H9 (cell line): ENCODE measurements around the gene TRABD. TPM values are rescaled to one million over a fixed set of nuclear protein-coding genes. Genes with fewer than 3 reads are reported as not detected.

Experiments used
- DNase-seq: peaks from one replicate; pipeline ENCODE4 v3.0.0-alpha.2; 2017
- H2AFZ ChIP-seq: one replicate; pipeline ENCODE4 v1.6.1; 2013; ENCODE audit warnings: mild to moderate bottlenecking, low read length, control low read depth, moderate library complexity
- H2AK5ac ChIP-seq: 2 replicates; pipeline ENCODE4 v1.6.1; 2013; ENCODE audit warnings: low read length, control low read depth, mixed read lengths; ENCODE audit not compliant: insufficient read length
- H2BK120ac ChIP-seq: one replicate; pipeline ENCODE4 v1.6.1; 2013; ENCODE audit warnings: low read depth, mild to moderate bottlenecking, low read length, control low read depth, inconsistent platforms; ENCODE audit not compliant: poor library complexity, severe bottlenecking
- H2BK12ac ChIP-seq: 2 replicates; pipeline ENCODE4 v1.6.1; 2013; ENCODE audit warnings: low read length, control low read depth, mixed read lengths, low read depth; ENCODE audit not compliant: insufficient read length
- H2BK15ac ChIP-seq: 2 replicates; pipeline ENCODE4 v1.6.1; 2013; ENCODE audit warnings: low read depth, low read length, control low read depth
- H2BK20ac ChIP-seq: one replicate; pipeline ENCODE4 v1.6.1; 2013; ENCODE audit warnings: low read depth, mild to moderate bottlenecking, low read length, control low read depth, inconsistent platforms; ENCODE audit not compliant: poor library complexity, severe bottlenecking
- H2BK5ac ChIP-seq: 2 replicates; pipeline ENCODE4 v1.6.1; 2013; ENCODE audit warnings: low read length, control low read depth, mixed read lengths; ENCODE audit not compliant: insufficient read length
- H3K14ac ChIP-seq: 2 replicates; pipeline ENCODE4 v1.6.1; 2013; ENCODE audit warnings: low read length, control low read depth; ENCODE audit not compliant: insufficient read depth
- H3K18ac ChIP-seq: 2 replicates; pipeline ENCODE4 v1.6.1; 2013; ENCODE audit warnings: low read depth, mild to moderate bottlenecking, mixed read lengths, low read length, control low read depth; ENCODE audit not compliant: insufficient read length
- H3K23ac ChIP-seq: 2 replicates; pipeline ENCODE4 v1.6.1; 2013; ENCODE audit warnings: low read length, control low read depth, mixed read lengths, low read depth; ENCODE audit not compliant: insufficient read length
- H3K23me2 ChIP-seq: 2 replicates; pipeline ENCODE4 v1.6.1; 2013; ENCODE audit warnings: low read depth, mild to moderate bottlenecking, mixed read lengths, low read length, control low read depth; ENCODE audit not compliant: insufficient read length, poor library complexity, severe bottlenecking
- H3K27ac ChIP-seq: 2 replicates; pipeline ENCODE4 v1.5.1; 2013; ENCODE audit warnings: low read length, control low read depth, mixed read lengths, low read depth; ENCODE audit not compliant: insufficient read length
- H3K27me3 ChIP-seq: 2 replicates; pipeline ENCODE4 v1.6.1; 2013; ENCODE audit warnings: low read length, control low read depth, inconsistent platforms; ENCODE audit not compliant: insufficient read depth
- H3K4ac ChIP-seq: 2 replicates; pipeline ENCODE4 v1.6.1; 2013; ENCODE audit warnings: low read depth, mild to moderate bottlenecking, control low read depth, inconsistent platforms, low read length, moderate library complexity
- H3K4me1 ChIP-seq: 2 replicates; pipeline ENCODE4 v1.6.1; 2013; ENCODE audit warnings: low read length, control low read depth, inconsistent platforms; ENCODE audit not compliant: insufficient read depth
- H3K4me2 ChIP-seq: 2 replicates; pipeline ENCODE4 v1.6.1; 2013; ENCODE audit warnings: low read length, control low read depth, mixed read lengths; ENCODE audit not compliant: insufficient read length, insufficient read depth
- H3K56ac ChIP-seq: 2 replicates; pipeline ENCODE4 v1.6.1; 2013; ENCODE audit warnings: low read depth, mild to moderate bottlenecking, mixed read lengths, low read length, control low read depth; ENCODE audit not compliant: insufficient read length
- H3K79me1 ChIP-seq: 2 replicates; pipeline ENCODE4 v1.6.1; 2013; ENCODE audit warnings: low read depth, mild to moderate bottlenecking, moderate library complexity, low read length, control low read depth, inconsistent platforms; ENCODE audit not compliant: insufficient read depth, poor library complexity, severe bottlenecking
- H3K79me2 ChIP-seq: 2 replicates; pipeline ENCODE4 v1.6.1; 2013; ENCODE audit warnings: low read length, control low read depth, inconsistent platforms; ENCODE audit not compliant: insufficient read depth
- H3K9ac ChIP-seq: 2 replicates; pipeline ENCODE4 v1.6.1; 2013; ENCODE audit warnings: low read length, control low read depth, mixed read lengths; ENCODE audit not compliant: insufficient read length; ENCODE audit errors: extremely low read depth
- H3K9me3 ChIP-seq: one replicate; pipeline ENCODE4 v1.6.1; 2013; ENCODE audit warnings: low read depth, low read length, inconsistent platforms; ENCODE audit not compliant: control insufficient read depth
- H3T11ph ChIP-seq: one replicate; pipeline ENCODE4 v1.6.1; 2013; ENCODE audit warnings: mild to moderate bottlenecking, low read length, control low read depth, inconsistent platforms
- H4K20me1 ChIP-seq: one replicate; pipeline ENCODE4 v1.6.1; 2013; ENCODE audit not compliant: control insufficient read depth, insufficient read length, insufficient read depth
- H4K5ac ChIP-seq: 2 replicates; pipeline ENCODE4 v1.6.1; 2013; ENCODE audit warnings: low read depth, mild to moderate bottlenecking, mixed read lengths, low read length, control low read depth; ENCODE audit not compliant: insufficient read length
- H4K8ac ChIP-seq: replicated peaks from 2 replicates; pipeline ENCODE4 v1.6.1; 2013; ENCODE audit warnings: low read length, control low read depth, mixed read lengths, low read depth; ENCODE audit not compliant: insufficient read length
- H4K91ac ChIP-seq: 2 replicates; pipeline ENCODE4 v1.6.1; 2013; ENCODE audit warnings: low read depth, mild to moderate bottlenecking, moderate library complexity, mixed read lengths, low read length, control low read depth; ENCODE audit not compliant: insufficient read length
- H3K27ac Mint-ChIP-seq, 3 experiments: 2 replicates in 2 of 3; 3 replicates in 1 of 3; pipeline ENCODE4 v1.8.0; 2020 to 2021; ENCODE audit warnings: mixed read lengths in 3 of 3, mild to moderate bottlenecking in 1 of 3, moderate library complexity in 1 of 3
- H3K27me3 Mint-ChIP-seq: 2 replicates; pipeline ENCODE4 v1.8.0; 2021; ENCODE audit warnings: low read depth, mild to moderate bottlenecking, moderate library complexity, mixed read lengths
- H3K36me3 Mint-ChIP-seq, 3 experiments: 2 replicates in 2 of 3; 3 replicates in 1 of 3; pipeline ENCODE4 v1.8.0; 2020 to 2021; ENCODE audit warnings: low read depth in 3 of 3, mixed read lengths in 3 of 3; ENCODE audit not compliant: insufficient read depth in 1 of 3
- H3K4me1 Mint-ChIP-seq, 2 experiments: 2 replicates each; pipeline ENCODE4 v1.8.0; 2020; ENCODE audit warnings: mixed read lengths in 2 of 2
- H3K4me3 Mint-ChIP-seq, 2 experiments: 2 replicates in 1 of 2; 3 replicates in 1 of 2; pipeline ENCODE4 v1.8.0; 2020 to 2021; ENCODE audit warnings: mild to moderate bottlenecking in 2 of 2, mixed read lengths in 2 of 2, moderate library complexity in 1 of 2
- H3K9me3 Mint-ChIP-seq, 2 experiments: 2 replicates in 1 of 2; 3 replicates in 1 of 2; pipeline ENCODE4 v1.8.0; 2020; ENCODE audit warnings: mild to moderate bottlenecking in 2 of 2, mixed read lengths in 2 of 2, moderate library complexity in 1 of 2
- WGBS: extraction: QIAGEN DNeasy Blood & Tissue Kit; methylation state at CpG from one replicate; pipeline ENCODE4 v1.1.7; 2013; ENCODE audit warnings: missing lambda C conversion rate, low lambda C conversion rate, mixed read lengths; ENCODE audit not compliant: insufficient read length; ENCODE audit errors: extremely low coverage; 5-methylcytosine and 5-hydroxymethylcytosine counted together
- total RNA-seq: library from RNA; stranded (reverse); gene quantifications from 2 replicates; pipeline ENCODE4 v1.2.1, GENCODE V29; 2021
- TF ChIP-seq, protein P1 (sequence below): fragments of 200-600 bp; sonication (generic); conservative IDR thresholded peaks from 3 replicates; pipeline ENCODE4 v1.8.0; 2021; ENCODE audit warnings: antibody characterized with exemption, mild to moderate bottlenecking

Gene TRABD
- total RNA-seq, 1 experiment from 2014 or later, result 47.8 TPM

DNA sequence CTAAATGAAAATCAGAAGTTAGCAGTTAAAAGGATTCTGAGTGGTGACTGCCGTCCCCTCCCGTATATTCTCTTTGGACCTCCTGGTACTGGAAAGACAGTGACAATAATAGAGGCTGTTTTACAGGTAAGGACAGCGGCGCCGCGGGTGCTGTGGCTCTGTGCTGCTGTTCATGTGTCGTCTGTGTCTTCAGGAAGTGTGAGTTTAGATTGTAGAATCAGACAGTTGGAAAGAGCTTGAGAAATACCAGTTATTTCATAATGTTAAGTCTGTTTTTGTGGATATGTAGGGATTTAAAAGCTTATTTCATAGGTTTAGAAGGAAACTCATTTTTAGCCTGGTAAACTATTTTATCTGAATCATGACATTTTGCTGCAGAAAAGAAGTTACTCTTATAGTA is 42.6 kb upstream of the TRABD start:
- no peak overlapping the region for H4K5ac ChIP-seq
- H2AK5ac ChIP-seq, result no peak overlapping the region

More for the DNA sequence above, 42.6 kb upstream of the TRABD start:
- Mint-ChIP-seq H3K27ac (no peak overlapping the region), H3K36me3 (no peaks in the 10 kb centered on the region; a peak in 1 of 7 replicates), H3K27me3 (peaks cover 20% of the 10 kb centered on the region), H3K4me3 (no peak overlapping the region), H3K4me1 (peaks cover 2 to 7% of the 10 kb centered on the region in 2 experiments), H3K9me3 (no peaks in the 10 kb centered on the region; a peak in 1 of 5 replicates)
- Histone ChIP-seq H3K79me1 (no peaks in the 10 kb centered on the region), H3K9me3 (no peaks in the 10 kb centered on the region), H3K14ac (no peak overlapping the region), H4K91ac (no peak overlapping the region), H3T11ph (no peak overlapping the region), H2BK120ac (no peak overlapping the region), H2BK20ac (no peak overlapping the region), H3K27me3 (no peaks in the 10 kb centered on the region), H3K79me2 (no peaks in the 10 kb centered on the region), H2BK5ac (no peak overlapping the region), H4K8ac (no peak overlapping the region), H2BK12ac (no peak overlapping the region), H3K56ac (no peak overlapping the region), H3K23me2 (peaks cover 2% of the 10 kb centered on the region), H3K27ac (no peak overlapping the region), H3K4me1 (no peaks in the 10 kb centered on the region), H3K4me2 (no peak overlapping the region), H3K9ac (no peak overlapping the region), H2BK15ac (no peak overlapping the region), H4K20me1 (no peaks in the 10 kb centered on the region), H3K18ac (no peak overlapping the region), H2AFZ (no peak overlapping the region), H3K4ac (no peak overlapping the region), H3K23ac (no peak overlapping the region)
- TF ChIP-seq, protein P1, sequence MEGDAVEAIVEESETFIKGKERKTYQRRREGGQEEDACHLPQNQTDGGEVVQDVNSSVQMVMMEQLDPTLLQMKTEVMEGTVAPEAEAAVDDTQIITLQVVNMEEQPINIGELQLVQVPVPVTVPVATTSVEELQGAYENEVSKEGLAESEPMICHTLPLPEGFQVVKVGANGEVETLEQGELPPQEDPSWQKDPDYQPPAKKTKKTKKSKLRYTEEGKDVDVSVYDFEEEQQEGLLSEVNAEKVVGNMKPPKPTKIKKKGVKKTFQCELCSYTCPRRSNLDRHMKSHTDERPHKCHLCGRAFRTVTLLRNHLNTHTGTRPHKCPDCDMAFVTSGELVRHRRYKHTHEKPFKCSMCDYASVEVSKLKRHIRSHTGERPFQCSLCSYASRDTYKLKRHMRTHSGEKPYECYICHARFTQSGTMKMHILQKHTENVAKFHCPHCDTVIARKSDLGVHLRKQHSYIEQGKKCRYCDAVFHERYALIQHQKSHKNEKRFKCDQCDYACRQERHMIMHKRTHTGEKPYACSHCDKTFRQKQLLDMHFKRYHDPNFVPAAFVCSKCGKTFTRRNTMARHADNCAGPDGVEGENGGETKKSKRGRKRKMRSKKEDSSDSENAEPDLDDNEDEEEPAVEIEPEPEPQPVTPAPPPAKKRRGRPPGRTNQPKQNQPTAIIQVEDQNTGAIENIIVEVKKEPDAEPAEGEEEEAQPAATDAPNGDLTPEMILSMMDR, result no peak
- WGBS, result no CpG with 5 or more reads among the region's 7 CpGs
- no peak for DNase-seq
